HEK293 (cell line): ENCODE data around the gene C1QB.

Experiments
- ELK4 ChIP-seq: IDR thresholded peaks from 2 replicates; pipeline ENCODE4 v1.6.1; 2011; ENCODE audit warnings: mild to moderate bottlenecking, low read depth, low read length, borderline replicate concordance
- PRDM10 ChIP-seq: fragments of 450-650 bp; formaldehyde crosslinking; IDR thresholded peaks from 2 replicates; pipeline ENCODE4 v1.5.1; 2016; ENCODE audit warnings: missing biosample characterization, missing genetic modification characterization
- REST ChIP-seq: fragments of 450-650 bp; formaldehyde crosslinking; IDR thresholded peaks from 2 replicates; pipeline ENCODE4 v1.5.1; 2016; ENCODE audit warnings: missing biosample characterization, missing genetic modification characterization
- SP7 ChIP-seq: fragments of 450-650 bp; formaldehyde crosslinking; IDR thresholded peaks from 2 replicates; pipeline ENCODE4 v1.5.1; 2016; ENCODE audit warnings: missing biosample characterization, missing genetic modification characterization
- ZBTB48 ChIP-seq: fragments of 450-650 bp; formaldehyde crosslinking; IDR thresholded peaks from 2 replicates; pipeline ENCODE4 v1.5.1; 2016; ENCODE audit warnings: missing biosample characterization, missing genetic modification characterization
- ZBTB8A ChIP-seq: fragments of 450-650 bp; formaldehyde crosslinking; IDR thresholded peaks from 2 replicates; pipeline ENCODE4 v1.5.1; 2016; ENCODE audit warnings: missing biosample characterization, missing genetic modification characterization
- ZNF121 ChIP-seq: fragments of 450-650 bp; formaldehyde crosslinking; IDR thresholded peaks from 2 replicates; pipeline ENCODE4 v1.5.1; 2016; ENCODE audit warnings: missing biosample characterization, missing genetic modification characterization
- ZNF292 ChIP-seq: fragments of 450-650 bp; formaldehyde crosslinking; IDR thresholded peaks from 2 replicates; pipeline ENCODE4 v1.5.1; 2016; ENCODE audit warnings: low read depth, missing biosample characterization, missing genetic modification characterization, borderline replicate concordance
- ZNF366 ChIP-seq: fragments of 450-650 bp; formaldehyde crosslinking; conservative IDR thresholded peaks from 2 replicates; pipeline ENCODE4 v1.5.1; 2016; ENCODE audit warnings: missing biosample characterization, missing genetic modification characterization
- ZNF530 ChIP-seq: fragments of 450-650 bp; formaldehyde crosslinking; IDR thresholded peaks from 2 replicates; pipeline ENCODE4 v1.5.1; 2016; ENCODE audit warnings: low read depth, missing biosample characterization, missing genetic modification characterization
- ZSCAN30 ChIP-seq: fragments of 450-650 bp; IDR thresholded peaks from 2 replicates; pipeline ENCODE4 v1.5.1; 2018; ENCODE audit warnings: missing biosample characterization, mild to moderate bottlenecking, missing genetic modification characterization, moderate library complexity
- TF ChIP-seq, protein P1 (sequence below): fragments of 450-650 bp; formaldehyde crosslinking; IDR thresholded peaks from 2 replicates; pipeline ENCODE4 v1.5.1; 2016; ENCODE audit warnings: missing biosample characterization, missing genetic modification characterization

- TF ChIP-seq, protein P1, sequence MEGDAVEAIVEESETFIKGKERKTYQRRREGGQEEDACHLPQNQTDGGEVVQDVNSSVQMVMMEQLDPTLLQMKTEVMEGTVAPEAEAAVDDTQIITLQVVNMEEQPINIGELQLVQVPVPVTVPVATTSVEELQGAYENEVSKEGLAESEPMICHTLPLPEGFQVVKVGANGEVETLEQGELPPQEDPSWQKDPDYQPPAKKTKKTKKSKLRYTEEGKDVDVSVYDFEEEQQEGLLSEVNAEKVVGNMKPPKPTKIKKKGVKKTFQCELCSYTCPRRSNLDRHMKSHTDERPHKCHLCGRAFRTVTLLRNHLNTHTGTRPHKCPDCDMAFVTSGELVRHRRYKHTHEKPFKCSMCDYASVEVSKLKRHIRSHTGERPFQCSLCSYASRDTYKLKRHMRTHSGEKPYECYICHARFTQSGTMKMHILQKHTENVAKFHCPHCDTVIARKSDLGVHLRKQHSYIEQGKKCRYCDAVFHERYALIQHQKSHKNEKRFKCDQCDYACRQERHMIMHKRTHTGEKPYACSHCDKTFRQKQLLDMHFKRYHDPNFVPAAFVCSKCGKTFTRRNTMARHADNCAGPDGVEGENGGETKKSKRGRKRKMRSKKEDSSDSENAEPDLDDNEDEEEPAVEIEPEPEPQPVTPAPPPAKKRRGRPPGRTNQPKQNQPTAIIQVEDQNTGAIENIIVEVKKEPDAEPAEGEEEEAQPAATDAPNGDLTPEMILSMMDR (tag by site-specific recombination): no peak
- TF ChIP-seq ZBTB48 (no peak), ELK4 (no peak), PRDM10 (tag by site-specific recombination) (no peak), ZNF292 (tag by site-specific recombination) (no peak), ZBTB8A (tag by site-specific recombination) (no peak), ZNF121 (no peak), REST (tag by site-specific recombination) (no peak), ZNF530 (tag by site-specific recombination) (no peak), ZSCAN30 (tag by site-specific recombination) (no peak), SP7 (tag by site-specific recombination) (no peak), ZNF366 (no peak)
Measured at GRCh38 chr1:22689505-22689904, 36.5 kb downstream of the C1QB start.
